ENCODE results near the gene HES4.

Gene HES4

GRCh38 chr1:1000357-1001056 is 610 bp upstream of the HES4 start:
- H3K4me1 ChIP-seq (ENCODE audit: control insufficient read depth in 2 of 2, insufficient read depth in 1 of 2, low read depth in 1 of 2, low read length in 2 of 2) = peaks cover 40 to 42% of the 10 kb centered on the region in 2 donors
- peaks cover 0 to 1% of the 10 kb centered on the region in 2 donors for H3K9me3 ChIP-seq (replicated peaks in 1 of 2; ENCODE audit: control insufficient read depth in 2 of 2, insufficient read depth in 1 of 2, low read depth in 1 of 2, low read length in 2 of 2)
- peak overlapping the region; percentile 88 for H3K4me3 ChIP-seq (ENCODE audit: low read length in 2 of 2)
- H4K8ac ChIP-seq (ENCODE audit: low read depth, low read length) = no peak overlapping the region
- peak; percentile 85 for DNase-seq (ENCODE audit: low spot score)
- peaks cover 0 to 8% of the 10 kb centered on the region in 2 donors for H3K36me3 ChIP-seq (replicated peaks in 1 of 2; ENCODE audit: control insufficient read depth in 2 of 2, insufficient read depth in 2 of 2, low read length in 2 of 2)
- peak overlapping the region; percentile 100 for H2AK5ac ChIP-seq (ENCODE audit: low read depth, low read length)
- peak overlapping the region; percentile 75 for H3K4me2 ChIP-seq (ENCODE audit: insufficient read depth, low read length, poor library complexity, severe bottlenecking)
- peak overlapping the region; percentile 97 for H3K9ac ChIP-seq (ENCODE audit: low read depth, low read length, poor library complexity)
- peak overlapping the region; percentile 100 for H3K18ac ChIP-seq (ENCODE audit: low read length)
- peak overlapping the region; percentile 100 for H4K91ac ChIP-seq (ENCODE audit: low read depth, low read length, poor library complexity)
- H3K27me3 ChIP-seq (ENCODE audit: control insufficient read depth in 3 of 3, insufficient read depth in 3 of 3, low read depth in 1 of 3, low read length in 3 of 3) = peaks cover 0 to 12% (median 0%) of the 10 kb centered on the region in 3 experiments
- H2BK12ac ChIP-seq (ENCODE audit: low read length) = peak overlapping the region; percentile 100
- peak overlapping the region; percentile 99 for H2BK5ac ChIP-seq (ENCODE audit: low read length)
- no CpG with 5 or more reads among the region's 75 CpGs for WGBS, 2 donors (ENCODE audit: extremely low coverage in 2 of 2, insufficient read length in 2 of 2, insufficient replicate concordance in 1 of 2)
- H2BK120ac ChIP-seq (ENCODE audit: low read depth, low read length) = peak overlapping the region; percentile 98
- peak overlapping the region; percentile 97 for H3K14ac ChIP-seq (ENCODE audit: low read length)
- H3K27ac ChIP-seq (replicated peaks; ENCODE audit: low read length) = peak overlapping the region; percentile 99
- H3K4ac ChIP-seq (ENCODE audit: low read length) = peak overlapping the region; percentile 99
- peak overlapping the region; percentile 96 for H2AFZ ChIP-seq (ENCODE audit: low read length)
- H3K23ac ChIP-seq (ENCODE audit: low read depth, low read length, poor library complexity) = peak overlapping the region; percentile 99
- H2BK15ac ChIP-seq (ENCODE audit: low read length) = peak overlapping the region; percentile 99
- peaks cover 27% of the 10 kb centered on the region for H3K79me1 ChIP-seq (ENCODE audit: low read depth, low read length)

- Histone ChIP-seq H3K4me1 (ENCODE audit: control insufficient read depth in 2 of 2, insufficient read depth in 1 of 2, low read depth in 1 of 2, low read length in 2 of 2) (peaks cover 27 to 29% of the 10 kb centered on the region in 2 donors), H2BK120ac (ENCODE audit: low read depth, low read length) (peak overlapping the region; percentile 87), H4K8ac (ENCODE audit: low read depth, low read length) (no peak overlapping the region), H3K79me1 (ENCODE audit: low read depth, low read length) (peaks cover 27% of the 10 kb centered on the region), H3K23ac (ENCODE audit: low read depth, low read length, poor library complexity) (peak overlapping the region; percentile 85), H2BK15ac (ENCODE audit: low read length) (peak overlapping the region; percentile 94), H3K36me3 (replicated peaks in 1 of 2; ENCODE audit: control insufficient read depth in 2 of 2, insufficient read depth in 2 of 2, low read length in 2 of 2) (peaks cover 0 to 8% of the 10 kb centered on the region in 2 donors), H3K9ac (ENCODE audit: low read depth, low read length, poor library complexity) (peak overlapping the region; percentile 99), H3K4me3 (ENCODE audit: low read length in 2 of 2) (peak overlapping the region; percentile 88 to 99), H3K4ac (ENCODE audit: low read length) (peak overlapping the region; percentile 76), H3K18ac (ENCODE audit: low read length) (peak overlapping the region; percentile 100), H3K4me2 (ENCODE audit: insufficient read depth, low read length, poor library complexity, severe bottlenecking) (peak overlapping the region; percentile 77), H2BK12ac (ENCODE audit: low read length) (peak overlapping the region; percentile 58), H2BK5ac (ENCODE audit: low read length) (peak overlapping the region; percentile 99), H3K9me3 (replicated peaks in 1 of 2; ENCODE audit: control insufficient read depth in 2 of 2, insufficient read depth in 1 of 2, low read depth in 1 of 2, low read length in 2 of 2) (peaks cover 0 to 1% of the 10 kb centered on the region in 2 donors), H3K14ac (ENCODE audit: low read length) (peak overlapping the region; percentile 94), H3K27ac (replicated peaks; ENCODE audit: low read length) (peak overlapping the region; percentile 99), H3K27me3 (ENCODE audit: control insufficient read depth in 3 of 3, insufficient read depth in 3 of 3, low read depth in 1 of 3, low read length in 3 of 3) (peaks cover 0 to 12% (median 0%) of the 10 kb centered on the region in 3 experiments), H4K91ac (ENCODE audit: low read depth, low read length, poor library complexity) (no peak overlapping the region), H2AFZ (ENCODE audit: low read length) (peak overlapping the region; percentile 96), H2AK5ac (ENCODE audit: low read depth, low read length) (peak overlapping the region; percentile 99)
- no CpG with 5 or more reads among the region's 86 CpGs for WGBS, 2 donors (ENCODE audit: extremely low coverage in 2 of 2, insufficient read length in 2 of 2, insufficient replicate concordance in 1 of 2)
- DNase-seq (ENCODE audit: low spot score) = no peak
These were observed 737 bp downstream of the HES4 start for GRCh38 chr1:998995-999724.

- H4K91ac ChIP-seq (ENCODE audit: low read depth, low read length, poor library complexity) = no peak overlapping the region
- H3K4me3 ChIP-seq (ENCODE audit: low read length in 2 of 2) = peak overlapping the region; percentile 88 to 99
- peaks cover 23 to 24% of the 10 kb centered on the region in 2 donors for H3K4me1 ChIP-seq (ENCODE audit: control insufficient read depth in 2 of 2, insufficient read depth in 1 of 2, low read depth in 1 of 2, low read length in 2 of 2)
- peak overlapping the region; percentile 99 for H2AK5ac ChIP-seq (ENCODE audit: low read depth, low read length)
- H3K18ac ChIP-seq (ENCODE audit: low read length) = peak overlapping the region; percentile 100
- no peak for DNase-seq (ENCODE audit: low spot score)
- no peak overlapping the region for H2BK12ac ChIP-seq (ENCODE audit: low read length)
- peak overlapping the region; percentile 94 for H3K14ac ChIP-seq (ENCODE audit: low read length)
- peak overlapping the region; percentile 39 for H3K27ac ChIP-seq (replicated peaks; ENCODE audit: low read length)
- peak overlapping the region; percentile 99 for H2BK5ac ChIP-seq (ENCODE audit: low read length)
- H3K36me3 ChIP-seq (replicated peaks in 1 of 2; ENCODE audit: control insufficient read depth in 2 of 2, insufficient read depth in 2 of 2, low read length in 2 of 2) = peaks cover 0 to 8% of the 10 kb centered on the region in 2 donors
- H3K4me2 ChIP-seq (ENCODE audit: insufficient read depth, low read length, poor library complexity, severe bottlenecking) = peak overlapping the region; percentile 93
- H2BK15ac ChIP-seq (ENCODE audit: low read length) = peak overlapping the region; percentile 94
- no peak overlapping the region for H2BK120ac ChIP-seq (ENCODE audit: low read depth, low read length)
- H3K4ac ChIP-seq (ENCODE audit: low read length) = no peak overlapping the region
- WGBS, 2 donors (ENCODE audit: extremely low coverage in 2 of 2, insufficient read length in 2 of 2, insufficient replicate concordance in 1 of 2) = no CpG with 5 or more reads among the region's 27 CpGs
- peak overlapping the region; percentile 99 for H3K9ac ChIP-seq (ENCODE audit: low read depth, low read length, poor library complexity)
- peak overlapping the region; percentile 96 for H2AFZ ChIP-seq (ENCODE audit: low read length)
- no peak overlapping the region for H4K8ac ChIP-seq (ENCODE audit: low read depth, low read length)
- H3K9me3 ChIP-seq (replicated peaks in 1 of 2; ENCODE audit: control insufficient read depth in 2 of 2, insufficient read depth in 1 of 2, low read depth in 1 of 2, low read length in 2 of 2) = peaks cover 0 to 1% of the 10 kb centered on the region in 2 donors
- peak overlapping the region; percentile 91 for H3K23ac ChIP-seq (ENCODE audit: low read depth, low read length, poor library complexity)
- peaks cover 0 to 12% (median 0%) of the 10 kb centered on the region in 3 experiments for H3K27me3 ChIP-seq (ENCODE audit: control insufficient read depth in 3 of 3, insufficient read depth in 3 of 3, low read depth in 1 of 3, low read length in 3 of 3)
- H3K79me1 ChIP-seq (ENCODE audit: low read depth, low read length) = peaks cover 27% of the 10 kb centered on the region
These were observed 1.2 kb downstream of the HES4 start for GRCh38 chr1:998745-998994.

All from neuronal stem cell (in vitro differentiated cells).